ENCODE results near the gene PQBP1. TPM values are rescaled to one million over a fixed set of nuclear protein-coding genes. Genes with fewer than 3 reads are reported as not detected.

PQBP1 gene
- total RNA-seq, 1 experiment from 2014 or later = 133 TPM

GRCh38 chrX:48901069-48901468 lies 3.3 kb downstream of the PQBP1 start:
- H3K4me1 ChIP-seq (ENCODE audit: insufficient read depth, low read length, poor library complexity, severe bottlenecking) = peaks cover 5% of the 10 kb centered on the region
- ChIA-PET CTCF (no interaction called here), POLR2A (ENCODE audit: low non-redundant PET) (no interaction called here)
- BruUV-seq (replicated peaks) = no TSS peak
- peaks cover 9% of the 10 kb centered on the region for H3K36me3 ChIP-seq (ENCODE audit: insufficient read depth, low read length, poor library complexity, severe bottlenecking)
- H3K9me3 ChIP-seq (ENCODE audit: low read depth, low read length, poor library complexity, severe bottlenecking) = no peaks in the 10 kb centered on the region
- H3K4me3 ChIP-seq (ENCODE audit: low read depth, low read length, poor library complexity, severe bottlenecking) = no peak overlapping the region
- no peak overlapping the region for H3K27ac ChIP-seq (ENCODE audit: low read depth, low read length, poor library complexity, severe bottlenecking)
- TF ChIP-seq EZH2 (IDR thresholded peaks at IDR 0.05; ENCODE audit: borderline replicate concordance, low read depth, low read length, poor library complexity, severe bottlenecking) (no peak), CTCF (conservative IDR thresholded peaks at IDR 0.05; ENCODE audit: low read depth, low read length) (no peak)
- intact Hi-C loops (cut with micrococcal nuclease; ENCODE audit: unreplicated experiment) = no loop called here
- DNase-seq (ENCODE audit: low spot score) = no peak
- H3K27me3 ChIP-seq (replicated peaks; ENCODE audit: insufficient read depth, low read depth, low read length, poor library complexity) = no peaks in the 10 kb centered on the region

- Histone ChIP-seq H3K27me3 (replicated peaks; ENCODE audit: insufficient read depth, low read depth, low read length, poor library complexity) (no peaks in the 10 kb centered on the region), H3K27ac (ENCODE audit: low read depth, low read length, poor library complexity, severe bottlenecking) (no peak overlapping the region), H3K4me3 (ENCODE audit: low read depth, low read length, poor library complexity, severe bottlenecking) (no peak overlapping the region), H3K4me1 (ENCODE audit: insufficient read depth, low read length, poor library complexity, severe bottlenecking) (peaks cover 5% of the 10 kb centered on the region), H3K9me3 (ENCODE audit: low read depth, low read length, poor library complexity, severe bottlenecking) (no peaks in the 10 kb centered on the region), H3K36me3 (ENCODE audit: insufficient read depth, low read length, poor library complexity, severe bottlenecking) (peaks cover 9% of the 10 kb centered on the region)
- no peak for DNase-seq (ENCODE audit: low spot score)
- BruUV-seq (replicated peaks) = no TSS peak
- no peak for TF ChIP-seq CTCF (conservative IDR thresholded peaks at IDR 0.05; ENCODE audit: low read depth, low read length)
- no peak for TF ChIP-seq EZH2 (IDR thresholded peaks at IDR 0.05; ENCODE audit: borderline replicate concordance, low read depth, low read length, poor library complexity, severe bottlenecking)
- POLR2A ChIA-PET (ENCODE audit: low non-redundant PET) = no interaction called here
- intact Hi-C loops (cut with micrococcal nuclease; ENCODE audit: unreplicated experiment) = no loop called here
- CTCF ChIA-PET = no interaction called here
Measured at GRCh38 chrX:48902135-48902534, 4.4 kb downstream of the PQBP1 start.

GRCh38 chrX:48902776-48903175 lies 5.0 kb downstream of the PQBP1 start:
- intact Hi-C loops (cut with micrococcal nuclease; ENCODE audit: unreplicated experiment) = no loop called here
- no TSS peak for BruUV-seq (replicated peaks)
- no peak for DNase-seq (ENCODE audit: low spot score)
- ChIA-PET CTCF (no interaction called here), POLR2A (ENCODE audit: low non-redundant PET) (interaction anchor here (0.6 kb wide), 1 partner anchor 19 kb away, joined by 7 read pairs; no protein-coding TSS in a partner anchor)
- H3K9me3 ChIP-seq (ENCODE audit: low read depth, low read length, poor library complexity, severe bottlenecking) = no peaks in the 10 kb centered on the region
- H3K4me1 ChIP-seq (ENCODE audit: insufficient read depth, low read length, poor library complexity, severe bottlenecking) = peaks cover 5% of the 10 kb centered on the region
- no peak overlapping the region for H3K27ac ChIP-seq (ENCODE audit: low read depth, low read length, poor library complexity, severe bottlenecking)
- H3K4me3 ChIP-seq (ENCODE audit: low read depth, low read length, poor library complexity, severe bottlenecking) = no peak overlapping the region
- TF ChIP-seq CTCF (conservative IDR thresholded peaks at IDR 0.05; ENCODE audit: low read depth, low read length) (no peak), EZH2 (IDR thresholded peaks at IDR 0.05; ENCODE audit: borderline replicate concordance, low read depth, low read length, poor library complexity, severe bottlenecking) (no peak)
- H3K27me3 ChIP-seq (replicated peaks; ENCODE audit: insufficient read depth, low read depth, low read length, poor library complexity) = no peaks in the 10 kb centered on the region
- H3K36me3 ChIP-seq (ENCODE audit: insufficient read depth, low read length, poor library complexity, severe bottlenecking) = peaks cover 9% of the 10 kb centered on the region
